ENCODE results near the gene LYG2. TPM values are rescaled to one million over a fixed set of nuclear protein-coding genes. Genes with fewer than 3 reads are reported as not detected.

LYG2 gene
- total and polyA plus RNA-seq, 2 of the 8 experiments (the other 6 are each of a cell fraction or from before 2014, with no cell fraction given), result not detected

- H3K23ac ChIP-seq (ENCODE audit: insufficient read length), result no peak overlapping the region
- 92% methylated on average over 7 of the region's 7 CpGs; no CpG with 5 or more reads in 1 of the 2 experiments for WGBS, 2 experiments (ENCODE audit: extremely low coverage in 1 of 2, insufficient coverage in 1 of 2, insufficient read length in 1 of 2, insufficient replicate concordance in 2 of 2, low coverage in 1 of 2, low lambda C conversion rate in 2 of 2, missing lambda C conversion rate in 1 of 2)
- CTCF ChIA-PET (ENCODE audit: partially characterized antibody), result interaction anchor here (1.4 kb wide), 1 partner anchor 10 kb away, joined by 3 read pairs; no protein-coding TSS in a partner anchor
- peaks cover 0 to 3% (median 0%) of the 10 kb centered on the region in 4 experiments; a peak in 1 of 7 replicates for H3K4me1 ChIP-seq (replicated peaks in 1 of 4; ENCODE audit: control insufficient read depth in 3 of 4, insufficient read depth in 4 of 4, low read length in 3 of 4)
- H3K9me3 ChIP-seq (ENCODE audit: insufficient read depth in 2 of 2, low read depth in 1 of 2, low read length in 1 of 2), result no peaks in the 10 kb centered on the region
- no peak overlapping the region for H2BK20ac ChIP-seq (ENCODE audit: low read length)
- no peak overlapping the region for H2AFZ ChIP-seq (ENCODE audit: low read length)
- H4K8ac ChIP-seq (ENCODE audit: extremely low read depth, insufficient read depth, low read length), result no peak overlapping the region
- no peak overlapping the region for H3K9ac ChIP-seq (replicated peaks in 1 of 4; ENCODE audit: extremely low read depth in 1 of 4, low read depth in 3 of 4, low read length in 3 of 4)
- FAIRE-seq, result no peak
- no peak overlapping the region for H3K14ac ChIP-seq (ENCODE audit: insufficient read length)
- no peak overlapping the region for H3K4ac ChIP-seq (replicated peaks; ENCODE audit: insufficient read length, low read depth, low read length)
- H4K5ac ChIP-seq (ENCODE audit: insufficient read length, low read depth, low read length), result no peak overlapping the region
- H3K4me2 ChIP-seq (ENCODE audit: insufficient read depth in 1 of 2, low read depth in 2 of 2, low read length in 2 of 2), result no peak overlapping the region
- no peak overlapping the region for H2BK5ac ChIP-seq (ENCODE audit: low read depth, low read length)
- no peaks in the 10 kb centered on the region for H3K79me1 ChIP-seq (ENCODE audit: low read depth, low read length)
- no peak overlapping the region for H2BK12ac ChIP-seq (ENCODE audit: low read depth, low read length)
- H3K23me2 ChIP-seq (ENCODE audit: low read depth, low read length), result no peaks in the 10 kb centered on the region
- H3K27me3 ChIP-seq (replicated peaks in 1 of 4; ENCODE audit: control insufficient read depth in 3 of 4, extremely low read depth in 1 of 4, insufficient read depth in 3 of 4, low read length in 3 of 4), result no peaks in the 10 kb centered on the region
- H4K20me1 ChIP-seq (replicated peaks in 1 of 2; ENCODE audit: control insufficient read depth in 1 of 2, insufficient read depth in 2 of 2, low read length in 2 of 2), result no peaks in the 10 kb centered on the region
- POLR2A ChIA-PET (ENCODE audit: partially characterized antibody), result no interaction called here
- no peak overlapping the region for H3K56ac ChIP-seq (replicated peaks; ENCODE audit: insufficient read length, low read depth, low read length)
- no peak overlapping the region for H3K18ac ChIP-seq (ENCODE audit: extremely low read depth, low read length)
- no peak overlapping the region for H2BK15ac ChIP-seq (ENCODE audit: low read length)
- no peak overlapping the region for H2BK120ac ChIP-seq (replicated peaks; ENCODE audit: low read depth, low read length)
- H3K27ac ChIP-seq (ENCODE audit: low read depth, low read length), result no peak overlapping the region
- no peaks in the 10 kb centered on the region for H3K79me2 ChIP-seq (ENCODE audit: control insufficient read depth in 1 of 2, insufficient read depth in 2 of 2, low read length in 2 of 2)
- H3K36me3 ChIP-seq (ENCODE audit: control insufficient read depth in 2 of 4, insufficient read depth in 4 of 4, low read length in 3 of 4), result no peaks in the 10 kb centered on the region
- no peak overlapping the region for H3K4me3 ChIP-seq (ENCODE audit: extremely low read depth in 1 of 4, insufficient read depth in 2 of 4, low read depth in 3 of 4, low read length in 4 of 4)
- H2AK5ac ChIP-seq (ENCODE audit: low read depth, low read length), result no peak overlapping the region
- no peak overlapping the region for H4K91ac ChIP-seq (replicated peaks; ENCODE audit: insufficient read length, low read length)
- no peak for DNase-seq (ENCODE audit: low read depth in 1 of 2, low spot score in 2 of 2)
- no peak for TF ChIP-seq BRCA1 (IDR thresholded peaks at IDR 0.05; ENCODE audit: low read depth, low read length)
- TF ChIP-seq, protein P1, sequence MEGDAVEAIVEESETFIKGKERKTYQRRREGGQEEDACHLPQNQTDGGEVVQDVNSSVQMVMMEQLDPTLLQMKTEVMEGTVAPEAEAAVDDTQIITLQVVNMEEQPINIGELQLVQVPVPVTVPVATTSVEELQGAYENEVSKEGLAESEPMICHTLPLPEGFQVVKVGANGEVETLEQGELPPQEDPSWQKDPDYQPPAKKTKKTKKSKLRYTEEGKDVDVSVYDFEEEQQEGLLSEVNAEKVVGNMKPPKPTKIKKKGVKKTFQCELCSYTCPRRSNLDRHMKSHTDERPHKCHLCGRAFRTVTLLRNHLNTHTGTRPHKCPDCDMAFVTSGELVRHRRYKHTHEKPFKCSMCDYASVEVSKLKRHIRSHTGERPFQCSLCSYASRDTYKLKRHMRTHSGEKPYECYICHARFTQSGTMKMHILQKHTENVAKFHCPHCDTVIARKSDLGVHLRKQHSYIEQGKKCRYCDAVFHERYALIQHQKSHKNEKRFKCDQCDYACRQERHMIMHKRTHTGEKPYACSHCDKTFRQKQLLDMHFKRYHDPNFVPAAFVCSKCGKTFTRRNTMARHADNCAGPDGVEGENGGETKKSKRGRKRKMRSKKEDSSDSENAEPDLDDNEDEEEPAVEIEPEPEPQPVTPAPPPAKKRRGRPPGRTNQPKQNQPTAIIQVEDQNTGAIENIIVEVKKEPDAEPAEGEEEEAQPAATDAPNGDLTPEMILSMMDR (IDR thresholded peaks at IDR 0.05; ENCODE audit: control extremely low read depth in 1 of 3, insufficient read depth in 1 of 3, low read depth in 1 of 3, low read length in 3 of 3), result no peak
- no peak for TF ChIP-seq CTBP2 (IDR thresholded peaks at IDR 0.05; ENCODE audit: borderline replicate concordance, insufficient read depth, insufficient read length, low read length)
- no peak for TF ChIP-seq CBX5 (IDR thresholded peaks at IDR 0.05; ENCODE audit: low read depth, low read length)
- no peak for TF ChIP-seq SIRT6 (IDR thresholded peaks at IDR 0.05; ENCODE audit: low read length)
- TF ChIP-seq, protein P2, sequence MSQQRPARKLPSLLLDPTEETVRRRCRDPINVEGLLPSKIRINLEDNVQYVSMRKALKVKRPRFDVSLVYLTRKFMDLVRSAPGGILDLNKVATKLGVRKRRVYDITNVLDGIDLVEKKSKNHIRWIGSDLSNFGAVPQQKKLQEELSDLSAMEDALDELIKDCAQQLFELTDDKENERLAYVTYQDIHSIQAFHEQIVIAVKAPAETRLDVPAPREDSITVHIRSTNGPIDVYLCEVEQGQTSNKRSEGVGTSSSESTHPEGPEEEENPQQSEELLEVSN (IDR thresholded peaks at IDR 0.05), result no peak
- TF ChIP-seq SP1 (IDR thresholded peaks at IDR 0.05; ENCODE audit: low read depth, low read length), result no peak
- no peak for TF ChIP-seq CHD2 (IDR thresholded peaks at IDR 0.05; ENCODE audit: low read length)
- TF ChIP-seq HDAC2 (IDR thresholded peaks at IDR 0.05; ENCODE audit: borderline replicate concordance in 1 of 2, low read depth in 2 of 2, low read length in 2 of 2), result no peak
- no peak for TF ChIP-seq CBX8 (IDR thresholded peaks at IDR 0.05; ENCODE audit: borderline replicate concordance, low read depth, low read length)
- TF ChIP-seq RNF2 (IDR thresholded peaks at IDR 0.05; ENCODE audit: borderline replicate concordance, low read depth, low read length, missing control alignments, poor library complexity, severe bottlenecking), result no peak
These were observed 30.1 kb upstream of the LYG2 start for GRCh38 chr2:99285526-99285925.

Measured in H1 (cell line).